Measurements from ENCODE around the gene CHST7.
"Not testable (repeated sequence)": the region's sequence is repeated elsewhere in the genome, so short reads cannot be mapped to it uniquely, and the experiment has no call there.

CHST7 gene

GRCh38 chrX:46573331-46573891 is at the start of gene CHST7:
TSS of gene CHST7 (plus strand) at chrX:46573765. CDS start at chrX:46573932, 167 bp downstream.
- peak; percentile 61 for DNase-seq

- not testable (repeated sequence) for DNase-seq
Observed at GRCh38 chrX:46528640-46529039, 44.9 kb upstream of the CHST7 start.

- not testable (repeated sequence) for DNase-seq
Observed at GRCh38 chrX:46529740-46530403, 43.7 kb upstream of the CHST7 start.

DNA sequence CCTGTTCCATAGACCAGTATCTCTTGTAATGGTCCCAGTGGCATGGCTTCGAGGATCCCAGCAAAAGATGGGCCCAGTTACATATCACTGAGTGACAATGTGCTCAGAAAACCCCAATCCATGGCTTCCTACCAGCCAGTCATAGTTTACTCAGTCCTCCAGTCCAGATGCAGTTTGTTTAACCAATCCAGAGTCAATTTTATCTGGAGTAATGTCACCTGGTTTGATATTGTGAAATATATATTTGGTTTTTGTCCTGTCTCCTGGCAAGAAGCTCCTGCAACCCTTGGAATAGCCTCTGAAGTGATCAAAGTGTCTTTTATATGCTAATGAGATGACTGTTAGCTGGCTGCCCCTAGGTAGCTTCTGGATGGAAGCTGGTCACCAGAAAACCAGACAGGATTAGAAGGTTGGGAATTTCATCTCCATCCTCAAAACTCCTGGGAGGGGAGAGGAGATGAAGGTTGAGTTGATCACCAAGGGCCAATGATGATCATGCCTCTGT is 43.1 kb upstream of the CHST7 start:
- not testable (repeated sequence) for DNase-seq

GRCh38 chrX:46531442-46531841 is 42.1 kb upstream of the CHST7 start:
- DNase-seq: no peak

DNA sequence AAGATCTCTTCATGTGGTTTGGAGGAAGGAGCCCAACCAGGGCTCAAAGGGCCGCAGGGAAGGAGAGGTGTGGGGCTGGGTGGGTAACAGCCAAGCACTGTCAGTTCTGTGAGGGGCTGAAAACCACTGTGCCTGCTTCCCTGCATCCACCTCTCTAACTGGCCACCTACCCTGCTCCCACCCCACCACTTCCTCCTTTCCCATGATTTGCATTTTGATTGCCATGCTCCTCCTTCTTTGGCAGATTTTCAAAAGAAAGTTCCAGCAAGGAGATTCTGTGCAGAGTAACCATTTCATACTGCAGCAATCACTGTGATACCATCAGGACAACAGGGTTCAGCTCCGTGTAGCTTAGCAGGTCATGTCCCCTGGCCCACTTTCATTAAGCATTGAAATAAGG is 30.1 kb upstream of the CHST7 start:
- no peak for DNase-seq

DNA sequence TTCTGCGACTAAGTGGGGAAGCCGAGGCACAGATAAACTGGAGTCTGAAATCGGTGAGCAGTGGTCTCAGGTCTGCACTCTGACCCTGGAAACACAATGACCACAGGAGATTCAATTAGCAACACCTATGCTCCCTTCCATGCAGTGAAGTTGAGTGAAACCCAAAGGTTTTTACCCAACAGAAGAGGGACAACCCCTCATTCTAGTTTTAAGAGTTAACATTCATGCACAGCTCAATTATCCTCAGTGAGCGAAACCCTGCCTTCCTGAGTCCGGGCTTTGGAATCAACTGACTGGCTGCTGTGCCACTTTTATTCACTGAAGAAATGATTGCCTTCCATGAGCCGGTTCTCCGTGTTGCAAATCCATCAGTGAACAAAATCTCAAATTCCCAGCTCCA is 29.0 kb upstream of the CHST7 start:
- DNase-seq: not testable (repeated sequence)

DNA sequence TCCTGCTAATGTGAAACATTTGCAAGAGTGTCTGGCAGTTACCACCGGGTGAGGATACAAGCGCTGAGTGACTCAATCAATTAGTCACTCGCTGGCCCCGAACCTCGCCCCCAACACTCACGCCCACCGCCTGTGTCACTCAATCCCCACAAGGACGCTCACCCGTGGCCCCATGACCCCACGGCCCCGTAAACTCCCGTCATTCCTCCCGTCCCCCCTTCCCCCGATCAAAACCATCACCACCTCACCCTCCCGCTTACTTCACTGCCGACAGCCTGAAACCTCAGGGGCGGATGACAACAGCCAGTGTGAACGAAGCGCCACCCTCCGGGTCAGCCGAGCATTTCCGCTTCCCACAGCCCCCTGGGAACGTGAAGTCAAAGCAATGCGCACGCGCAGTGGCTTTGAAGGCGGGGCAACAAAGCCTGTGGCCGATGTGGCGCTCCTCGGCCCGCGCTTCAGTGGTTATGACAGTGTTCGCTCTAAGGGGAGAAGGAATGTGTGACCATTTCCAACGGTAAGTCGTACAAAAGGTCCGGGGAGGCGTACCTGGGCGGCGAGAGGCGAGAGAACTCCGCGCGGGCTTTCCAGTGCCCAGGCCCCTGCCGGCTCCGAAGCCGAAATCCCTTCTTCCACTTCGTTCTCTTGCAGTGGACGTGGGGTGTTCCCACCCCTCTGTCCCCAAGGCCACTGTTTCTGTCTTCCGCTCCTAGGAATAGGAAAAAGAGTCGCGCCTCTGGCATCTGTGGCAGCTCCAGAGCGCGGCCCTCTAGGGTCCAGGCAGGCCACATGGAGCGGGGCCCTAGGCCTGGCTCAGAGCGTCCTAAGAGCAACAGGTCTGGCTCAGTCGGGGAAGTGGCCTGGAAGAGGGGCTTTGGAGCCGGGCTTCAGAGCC is 28.2 kb upstream of the CHST7 start, which contains the start of gene ZNF674:
ZNF674 (minus strand) TSS at position 311 of the 895 bp plus-strand sequence. CDS start 3,334 bp downstream, outside the sequence.
- DNase-seq: peak; percentile 83

- DNase-seq: peak; percentile 72
Observed at GRCh38 chrX:46547857-46548256, 25.7 kb upstream of the CHST7 start.

- no peak for DNase-seq
Observed at GRCh38 chrX:46549914-46550313, 23.7 kb upstream of the CHST7 start.

DNA sequence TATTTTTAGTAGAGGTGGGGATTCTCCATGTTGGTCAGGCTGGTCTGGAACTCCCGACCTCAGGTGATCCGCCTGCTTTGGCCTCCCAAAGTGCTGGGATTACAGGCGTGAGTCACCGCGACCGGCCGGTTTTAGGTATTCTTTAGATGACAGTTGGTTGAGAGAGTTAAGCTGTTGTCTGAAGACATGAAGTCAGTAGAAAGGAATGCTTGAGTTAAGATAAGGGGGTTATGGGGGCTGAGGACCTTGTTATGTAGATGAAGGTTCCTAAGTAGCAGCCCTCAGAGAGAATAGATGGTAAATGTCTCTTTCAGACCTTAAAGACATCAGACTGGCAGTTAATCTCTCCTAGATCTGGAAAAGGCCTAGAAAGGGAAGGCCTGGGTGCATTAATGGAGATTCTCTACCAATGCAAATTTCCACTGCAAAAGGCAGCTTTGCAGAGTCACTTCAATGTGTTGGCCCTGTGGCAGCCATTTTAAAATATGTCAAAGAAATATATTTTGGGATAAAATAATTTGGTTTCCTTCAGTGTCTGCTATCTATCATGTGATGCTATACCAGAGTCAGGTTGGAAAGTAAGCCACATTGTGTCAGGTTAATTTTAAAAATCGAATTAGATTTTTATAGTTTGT is 22.0 kb upstream of the CHST7 start:
- DNase-seq: peak; percentile 46

DNA sequence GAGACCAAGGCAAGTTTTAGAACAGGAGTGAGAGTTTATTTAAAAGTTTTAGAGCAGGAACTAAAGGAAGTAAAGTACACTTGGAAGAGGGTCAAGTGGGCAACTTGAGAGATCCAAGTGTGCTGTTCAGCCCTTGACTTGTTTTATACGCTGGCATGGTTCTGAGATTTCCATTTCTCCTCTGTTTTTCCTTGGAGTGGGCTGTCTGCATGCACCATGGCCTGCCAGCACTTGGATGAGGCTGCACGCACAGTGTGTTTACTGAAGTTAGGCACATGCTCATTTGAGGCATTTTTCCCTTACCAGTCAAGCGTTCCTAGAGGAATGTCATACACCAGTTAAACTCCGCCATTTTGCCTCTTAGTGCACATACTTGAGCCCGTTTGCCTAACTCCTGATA is 19.6 kb upstream of the CHST7 start:
- no peak for DNase-seq

GRCh38 chrX:46554942-46555341 is 18.6 kb upstream of the CHST7 start:
- peak; percentile 45 for DNase-seq

- no peak for DNase-seq
Observed at GRCh38 chrX:46559062-46559461, 14.5 kb upstream of the CHST7 start.

GRCh38 chrX:46561824-46562657 is 11.5 kb upstream of the CHST7 start:
- DNase-seq: no peak

- DNase-seq: no peak
Observed at GRCh38 chrX:46567388-46567787, 6.2 kb upstream of the CHST7 start.

DNA sequence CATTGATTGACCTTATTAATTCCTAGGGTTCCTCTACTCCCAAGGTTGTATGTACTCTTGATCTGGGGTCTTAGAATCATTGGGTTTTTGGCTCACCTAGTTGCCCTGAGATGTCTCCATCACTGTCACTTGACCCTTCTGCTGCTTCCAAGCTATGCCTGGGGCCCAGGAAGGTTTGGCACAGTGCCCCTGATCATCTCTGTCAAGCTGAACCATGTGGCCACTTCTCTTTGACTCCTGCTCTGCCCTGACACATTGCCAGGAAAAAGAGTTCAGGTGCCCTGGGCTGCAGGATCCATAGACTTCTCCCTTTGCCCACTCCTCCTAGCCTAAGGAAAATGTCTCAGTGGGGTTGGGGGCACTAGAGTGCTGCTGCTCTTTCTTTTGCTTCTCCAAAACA is 3.9 kb upstream of the CHST7 start:
- DNase-seq: no peak

DNA sequence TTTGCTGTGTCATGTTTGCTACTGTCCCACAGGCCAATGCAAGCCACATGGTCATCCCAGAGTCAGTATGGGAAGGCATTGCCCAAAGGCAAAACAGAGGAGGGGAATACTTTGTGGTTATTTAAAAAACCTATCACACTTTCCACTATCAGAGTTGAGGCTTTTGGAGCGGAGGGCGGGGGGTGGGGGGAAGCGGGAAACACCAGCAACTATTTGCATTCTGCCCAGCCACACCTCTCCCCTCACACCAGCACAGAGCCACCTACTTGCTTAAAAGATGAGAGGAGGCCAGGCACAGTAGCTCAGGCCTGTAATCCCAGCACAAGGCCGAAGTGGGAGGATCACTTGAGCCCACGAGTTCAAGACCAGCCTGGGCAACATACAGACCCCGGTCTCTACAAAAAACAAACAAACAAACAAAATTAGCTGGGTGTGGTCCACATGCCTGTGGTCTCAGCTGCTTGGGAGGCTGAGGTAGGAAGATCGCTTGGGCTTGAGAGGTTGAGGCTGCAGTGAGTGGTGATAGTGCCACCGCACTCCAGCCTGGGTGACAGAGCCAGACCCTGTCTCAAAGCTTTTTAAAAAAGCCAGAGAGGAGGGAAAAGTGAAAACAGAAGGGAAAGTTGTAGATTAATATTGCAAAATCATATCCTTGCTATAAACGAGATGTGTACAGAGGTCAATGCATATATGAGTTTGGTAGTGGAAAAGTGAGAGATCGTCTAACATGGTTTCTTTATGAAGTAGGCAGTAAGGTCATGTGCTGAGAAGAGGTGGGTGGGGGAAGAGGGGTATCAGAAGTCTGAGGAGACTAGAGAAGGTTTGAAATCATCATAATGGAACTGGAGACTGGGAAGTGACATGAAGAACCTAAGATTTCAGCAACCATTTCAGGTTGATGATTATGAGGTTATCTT is 1.9 kb upstream of the CHST7 start:
- DNase-seq: no peak

- DNase-seq: no peak
Observed at GRCh38 chrX:46572340-46572936, 1.1 kb upstream of the CHST7 start.
